ENCODE results near the gene TASOR2.

DNA sequence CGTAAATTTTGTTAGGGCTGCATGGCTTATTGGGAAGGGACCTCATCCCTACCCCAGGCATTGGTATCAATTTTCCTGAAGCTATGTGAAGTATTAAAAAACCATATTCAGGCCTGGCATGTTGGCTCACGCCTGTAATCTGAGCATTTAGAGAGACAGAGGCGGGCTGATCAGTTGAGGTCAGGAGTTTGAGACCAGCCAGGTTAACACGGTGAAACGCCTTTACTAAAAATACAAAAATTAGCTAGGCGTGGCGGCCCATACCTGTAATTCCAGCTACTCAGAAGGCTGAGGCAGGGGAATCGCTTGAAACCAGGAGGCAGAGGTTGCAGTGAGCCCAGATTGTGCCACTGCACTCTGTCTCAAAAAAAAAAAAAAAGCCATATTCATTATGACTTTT, 7.1 kb downstream of the TASOR2 start:
- TF ChIP-seq EP300 (IDR thresholded peaks at IDR 0.05) (no peak), POLR2A (IDR thresholded peaks at IDR 0.05) (no peak)
- TF ChIP-seq, protein P1, sequence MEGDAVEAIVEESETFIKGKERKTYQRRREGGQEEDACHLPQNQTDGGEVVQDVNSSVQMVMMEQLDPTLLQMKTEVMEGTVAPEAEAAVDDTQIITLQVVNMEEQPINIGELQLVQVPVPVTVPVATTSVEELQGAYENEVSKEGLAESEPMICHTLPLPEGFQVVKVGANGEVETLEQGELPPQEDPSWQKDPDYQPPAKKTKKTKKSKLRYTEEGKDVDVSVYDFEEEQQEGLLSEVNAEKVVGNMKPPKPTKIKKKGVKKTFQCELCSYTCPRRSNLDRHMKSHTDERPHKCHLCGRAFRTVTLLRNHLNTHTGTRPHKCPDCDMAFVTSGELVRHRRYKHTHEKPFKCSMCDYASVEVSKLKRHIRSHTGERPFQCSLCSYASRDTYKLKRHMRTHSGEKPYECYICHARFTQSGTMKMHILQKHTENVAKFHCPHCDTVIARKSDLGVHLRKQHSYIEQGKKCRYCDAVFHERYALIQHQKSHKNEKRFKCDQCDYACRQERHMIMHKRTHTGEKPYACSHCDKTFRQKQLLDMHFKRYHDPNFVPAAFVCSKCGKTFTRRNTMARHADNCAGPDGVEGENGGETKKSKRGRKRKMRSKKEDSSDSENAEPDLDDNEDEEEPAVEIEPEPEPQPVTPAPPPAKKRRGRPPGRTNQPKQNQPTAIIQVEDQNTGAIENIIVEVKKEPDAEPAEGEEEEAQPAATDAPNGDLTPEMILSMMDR (IDR thresholded peaks at IDR 0.05) = no peak
